GM21786 (cell line): ENCODE data around the gene KRTAP23-1.

ENCODE experiments used
- ATAC-seq: cut with Tn5 transposase; IDR thresholded peaks from one replicate; pipeline ENCODE4 v1.9.1; 2021; ENCODE audit not compliant: unreplicated experiment

The KRTAP23-1 gene

DNA sequence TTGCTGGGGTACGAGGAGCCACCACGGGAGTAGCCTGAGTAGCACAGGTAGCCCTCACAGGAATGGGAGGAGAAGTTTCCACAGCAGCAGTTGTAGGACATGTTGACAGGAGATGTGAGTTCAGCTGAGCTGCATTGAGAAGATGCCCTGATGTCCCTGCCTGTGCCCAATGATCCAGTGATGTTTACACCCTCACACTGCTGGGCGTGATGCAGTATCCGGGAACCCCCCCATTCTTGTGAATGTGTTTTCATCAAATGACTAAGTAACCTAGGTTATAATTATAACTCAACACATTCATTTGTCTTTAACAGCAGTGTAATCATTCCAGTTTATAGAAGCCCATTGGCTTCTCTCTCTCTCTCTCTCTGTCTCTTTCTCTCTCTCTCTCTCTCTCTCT, at the start of gene KRTAP23-1:
TSS of gene KRTAP23-1 (minus strand) at position 101 of the 400 bp plus-strand sequence. CDS start at position 101, 0 bp downstream.
- ATAC-seq, result no peak

- no peak for ATAC-seq
These were observed 47.3 kb upstream of the KRTAP23-1 start, which contains the start of gene KRTAP13-1 for GRCh38 chr21:30395731-30396130. TSS of gene KRTAP13-1 (plus strand) at chr21:30396031. CDS start at chr21:30396087, 56 bp downstream.

DNA sequence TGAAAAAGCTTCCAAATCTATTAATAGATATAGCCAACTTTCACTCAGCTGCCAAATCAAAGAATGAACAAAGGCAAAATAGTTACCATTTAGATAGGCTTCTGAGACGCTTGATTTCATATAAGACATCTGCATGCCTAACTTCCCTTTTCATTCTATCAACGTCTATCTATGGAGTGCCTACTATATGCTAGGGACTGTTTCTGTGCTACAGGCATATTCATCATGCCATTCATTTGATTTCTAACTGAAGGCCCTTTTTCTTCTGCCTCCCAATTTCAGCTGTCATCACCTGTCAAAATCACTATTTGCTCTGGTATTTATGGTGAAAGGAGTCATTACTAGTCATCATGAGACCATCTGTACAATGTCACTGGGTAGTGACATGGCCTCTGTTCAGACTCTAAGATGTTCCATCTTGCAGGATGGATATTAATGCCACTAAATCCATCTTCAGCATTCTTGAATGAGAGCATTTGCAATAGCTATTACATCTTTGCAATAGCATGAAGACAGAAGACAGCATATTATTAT, 43.2 kb upstream of the KRTAP23-1 start:
- no peak for ATAC-seq

DNA sequence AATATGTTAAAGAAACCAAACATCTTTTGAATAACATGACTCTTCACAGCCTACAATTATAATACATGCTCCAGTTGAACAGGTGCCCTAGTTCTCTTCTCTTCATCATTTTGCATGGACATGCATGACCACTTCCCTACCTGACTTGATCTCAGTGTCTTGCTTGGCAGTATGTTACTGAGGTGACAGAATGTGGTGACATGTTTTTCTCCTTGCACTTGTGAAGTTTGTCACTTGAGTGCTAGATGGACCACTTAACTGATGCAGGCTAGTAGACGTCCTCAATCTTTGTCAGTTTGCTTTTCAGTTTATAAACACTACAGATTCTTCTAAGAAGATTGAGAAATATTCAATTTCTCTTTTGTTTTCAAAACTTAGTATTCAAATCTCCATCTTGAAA, 33.8 kb upstream of the KRTAP23-1 start:
- ATAC-seq, result no peak

DNA sequence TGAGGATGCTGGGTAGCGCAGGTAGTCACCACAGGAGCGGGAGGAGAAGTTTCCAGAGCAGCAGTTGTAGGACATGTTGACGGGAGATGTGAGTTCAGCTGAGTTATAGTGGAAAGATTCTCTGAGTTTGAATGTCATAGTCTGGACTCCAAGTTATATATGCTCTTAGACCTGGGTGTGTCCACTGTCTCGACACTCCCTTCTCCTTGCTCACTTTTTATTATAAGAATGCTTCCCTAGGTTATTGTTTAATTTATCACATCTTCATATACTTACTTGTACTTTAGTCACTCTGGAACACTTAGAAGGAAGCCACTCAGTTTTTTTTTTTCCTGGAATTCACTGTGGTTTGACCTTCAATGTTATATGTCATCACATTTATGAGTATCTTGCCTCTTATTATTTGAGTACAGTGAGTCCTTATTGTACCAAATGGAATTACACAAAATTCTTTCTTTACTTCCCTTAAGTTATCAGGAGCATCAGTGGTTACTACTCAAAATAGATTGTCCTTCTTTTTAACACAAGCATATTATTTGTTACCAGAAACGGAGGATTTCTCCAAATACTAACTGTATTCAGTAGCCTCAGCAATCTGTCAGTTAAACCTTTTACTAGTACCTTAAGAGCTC, 23.8 kb upstream of the KRTAP23-1 start, which contains the start of gene KRTAP13-2:
TSS of gene KRTAP13-2 (minus strand) at position 133 of the 632 bp plus-strand sequence. CDS start at position 75, 58 bp downstream.
- no peak for ATAC-seq

DNA sequence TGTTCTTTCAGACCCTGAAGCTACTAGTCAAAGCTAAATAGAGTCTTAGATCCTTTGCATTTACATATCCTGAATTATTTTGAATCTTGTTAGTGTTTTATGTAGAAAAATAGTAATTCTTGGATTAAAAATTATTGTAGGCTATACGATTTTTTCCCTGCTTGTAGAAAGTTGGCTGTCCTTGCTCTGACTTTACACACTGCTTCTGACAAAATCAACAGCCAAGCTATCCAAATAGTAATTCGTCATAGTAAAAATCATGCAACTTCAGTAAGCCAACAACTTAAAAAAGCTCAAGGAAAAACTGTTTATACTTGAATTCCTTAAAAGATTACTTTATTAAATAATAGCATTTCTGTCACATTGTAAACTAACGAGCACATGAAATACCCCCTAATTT, 7.5 kb upstream of the KRTAP23-1 start:
- no peak for ATAC-seq

DNA sequence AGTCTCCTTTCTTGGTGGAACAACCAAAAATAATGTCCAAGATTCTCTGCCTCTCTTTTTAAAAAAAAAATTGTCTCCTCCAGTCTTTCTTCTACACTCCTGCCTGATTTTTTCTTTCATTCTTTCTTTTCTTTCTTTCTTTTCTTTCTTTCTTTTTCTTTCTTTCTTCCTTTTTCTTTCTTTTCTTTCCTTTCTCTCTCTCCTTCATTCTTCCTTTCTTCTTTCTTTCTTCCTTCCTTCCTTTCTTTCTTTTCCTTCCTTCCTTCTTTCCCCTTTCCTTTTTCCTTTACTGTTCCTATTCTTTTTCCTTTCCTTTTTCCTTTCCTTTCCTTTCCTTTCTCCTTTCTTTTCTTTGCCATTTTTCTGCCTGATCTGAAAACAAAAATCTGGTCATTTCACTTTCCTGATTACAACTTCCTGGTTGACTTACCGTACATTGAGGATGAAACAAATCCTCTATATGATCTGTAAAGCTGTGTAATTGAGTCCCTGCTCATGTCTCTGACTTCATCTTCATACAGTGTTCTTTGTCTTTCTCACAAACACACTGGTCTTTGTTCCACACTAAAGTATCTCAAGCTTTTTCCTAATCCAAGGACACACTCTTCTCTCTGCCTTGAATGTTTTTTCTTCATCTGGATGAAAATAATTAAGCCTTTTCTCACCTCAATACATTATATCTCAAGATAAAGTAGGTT, 6.1 kb upstream of the KRTAP23-1 start:
- ATAC-seq, result no peak

GRCh38 chr21:30351534-30351933, 3.1 kb upstream of the KRTAP23-1 start:
- ATAC-seq, result no peak

DNA sequence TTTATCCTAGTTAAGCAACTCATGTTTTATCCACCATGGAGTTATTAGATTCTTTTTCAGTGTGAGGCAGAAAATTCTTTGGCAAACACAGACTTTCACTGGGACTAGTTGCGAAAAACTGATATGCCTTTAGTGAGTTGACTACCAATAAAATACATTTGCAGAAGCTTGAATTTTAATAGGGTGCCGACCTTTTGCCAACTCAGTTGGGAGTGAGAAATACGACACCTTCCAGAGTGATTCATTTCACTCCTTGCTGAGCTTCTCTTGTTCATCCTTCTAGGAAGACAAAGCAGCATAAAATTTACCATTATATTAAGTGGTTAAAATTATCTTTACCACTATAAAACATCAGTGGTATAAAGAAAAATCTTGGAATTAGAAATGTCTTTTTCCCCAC, 1.2 kb upstream of the KRTAP23-1 start:
- no peak for ATAC-seq

- ATAC-seq, result no peak
These were observed 3.4 kb downstream of the KRTAP23-1 start for GRCh38 chr21:30345014-30345413.

DNA sequence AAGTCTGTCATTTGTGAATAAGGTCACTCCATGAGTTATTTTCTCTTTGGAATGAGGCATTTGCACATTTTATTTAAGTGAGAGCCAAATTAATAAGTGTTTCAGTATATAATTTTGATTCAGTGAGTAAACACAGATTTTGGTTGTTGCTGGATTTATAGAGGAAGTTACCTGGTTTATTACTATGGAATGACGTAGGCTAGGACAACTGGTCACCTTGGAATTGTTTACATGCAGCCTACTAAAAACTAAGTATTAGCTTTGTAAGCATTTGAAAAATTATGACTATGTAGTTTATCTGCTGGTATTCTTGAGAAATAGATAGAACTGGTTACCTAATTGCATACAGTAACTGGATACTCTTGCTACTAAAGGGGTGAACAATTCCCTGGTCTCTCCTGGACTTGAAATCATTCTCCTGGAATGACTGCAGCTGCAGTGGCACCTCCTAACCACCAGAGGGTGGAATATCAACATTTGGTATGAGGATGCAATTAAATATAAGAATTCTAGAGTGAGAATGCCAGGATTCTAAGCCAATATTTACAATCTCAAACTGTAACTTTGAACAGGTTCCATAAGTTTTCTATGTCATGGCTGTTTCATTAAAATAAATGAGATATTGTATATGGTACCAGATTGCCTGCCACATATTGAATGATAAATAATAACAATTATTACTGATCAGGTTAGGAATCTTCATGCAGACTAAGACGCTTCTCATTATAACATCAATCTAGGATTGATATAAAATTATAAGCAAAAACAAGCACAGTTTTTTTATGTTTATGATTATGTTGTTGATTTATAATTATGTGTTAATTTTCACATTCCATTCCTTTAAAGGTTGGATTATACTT, 7.5 kb downstream of the KRTAP23-1 start:
- no peak for ATAC-seq

- ATAC-seq, result no peak
These were observed 9.7 kb downstream of the KRTAP23-1 start for GRCh38 chr21:30338717-30339116.

DNA sequence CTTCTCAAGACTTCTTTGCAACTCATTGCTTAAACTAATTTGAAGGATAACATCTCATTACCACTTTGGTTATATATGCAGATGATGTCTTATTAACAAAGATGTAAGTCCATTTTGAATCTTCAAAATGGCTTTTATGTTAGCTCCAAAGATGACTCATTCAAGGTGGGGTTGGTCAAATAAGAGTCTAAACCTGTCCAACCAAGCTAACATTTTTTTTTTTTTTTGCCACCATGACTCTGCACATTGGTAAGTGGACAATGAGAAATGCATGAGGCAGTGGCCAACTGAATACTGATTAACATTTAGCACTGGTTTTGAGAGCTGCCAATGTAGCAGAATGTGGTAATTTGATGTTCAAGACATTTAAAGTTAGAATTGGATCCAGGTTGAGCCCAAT, 10.6 kb downstream of the KRTAP23-1 start:
- no peak for ATAC-seq

- no peak for ATAC-seq
These were observed 11.1 kb downstream of the KRTAP23-1 start, which contains the start of gene KRTAP27-1 for GRCh38 chr21:30337276-30337744. TSS of gene KRTAP27-1 (minus strand) at chr21:30337694. CDS start at chr21:30337668, 26 bp downstream.

DNA sequence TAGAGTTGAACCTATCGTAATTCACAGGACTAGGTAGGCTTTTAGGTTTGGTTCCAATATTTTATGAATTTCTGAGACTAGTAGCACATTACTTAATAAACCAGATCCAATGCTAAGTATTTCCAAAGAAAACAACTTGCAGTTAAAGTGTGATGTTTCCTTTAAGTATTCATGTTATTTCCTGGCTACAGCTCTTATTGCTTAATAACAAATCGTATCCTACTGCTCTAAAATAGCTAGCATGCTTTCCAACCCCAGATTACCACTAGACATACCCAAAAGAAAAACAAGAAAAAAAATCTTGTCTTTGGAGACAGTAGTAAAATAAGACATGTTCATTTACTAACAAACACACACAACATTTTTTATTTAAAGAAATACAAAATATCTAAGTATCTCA, 11.8 kb downstream of the KRTAP23-1 start:
- no peak for ATAC-seq

GRCh38 chr21:30333736-30334135, 14.7 kb downstream of the KRTAP23-1 start:
- no peak for ATAC-seq

DNA sequence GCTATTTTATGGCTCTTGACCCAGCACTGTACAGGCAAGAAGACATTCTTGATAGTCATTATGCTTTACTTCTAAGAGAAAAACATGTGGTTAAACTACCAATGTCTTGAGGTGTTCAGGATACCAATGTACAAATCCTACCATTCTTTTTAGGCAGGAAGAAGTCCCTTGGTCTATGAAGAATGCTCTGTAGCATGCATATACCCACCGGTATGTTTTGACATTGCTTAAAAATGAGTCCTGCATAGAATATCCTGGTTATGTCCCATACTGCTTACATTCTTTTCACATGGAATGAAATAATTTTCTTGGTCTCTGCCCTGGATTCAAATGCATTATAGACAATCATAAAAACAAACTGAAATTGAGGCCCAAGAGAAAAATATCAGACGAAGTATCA, 15.7 kb downstream of the KRTAP23-1 start:
- no peak for ATAC-seq

GRCh38 chr21:30329203-30329875, 19.1 kb downstream of the KRTAP23-1 start:
- ATAC-seq, result no peak

DNA sequence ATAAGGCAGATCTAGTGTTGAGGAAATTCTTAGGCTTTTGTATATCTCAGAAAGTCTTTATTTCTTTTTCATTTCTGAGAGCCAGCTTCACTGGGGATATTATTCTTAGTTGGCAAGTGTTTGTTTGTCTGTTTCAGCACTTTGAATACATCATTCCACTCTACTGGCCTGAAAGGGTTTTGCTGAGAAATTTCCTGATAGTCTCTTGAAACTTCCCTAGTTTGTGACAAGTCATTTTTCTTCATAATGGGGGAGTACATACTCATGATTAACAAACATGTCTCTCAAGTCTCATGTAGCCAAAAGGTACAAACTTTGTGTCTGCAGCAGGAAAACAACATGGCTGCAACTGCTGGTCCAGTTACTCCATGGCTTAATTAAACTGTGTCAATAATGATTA, 22.0 kb downstream of the KRTAP23-1 start:
- no peak for ATAC-seq

DNA sequence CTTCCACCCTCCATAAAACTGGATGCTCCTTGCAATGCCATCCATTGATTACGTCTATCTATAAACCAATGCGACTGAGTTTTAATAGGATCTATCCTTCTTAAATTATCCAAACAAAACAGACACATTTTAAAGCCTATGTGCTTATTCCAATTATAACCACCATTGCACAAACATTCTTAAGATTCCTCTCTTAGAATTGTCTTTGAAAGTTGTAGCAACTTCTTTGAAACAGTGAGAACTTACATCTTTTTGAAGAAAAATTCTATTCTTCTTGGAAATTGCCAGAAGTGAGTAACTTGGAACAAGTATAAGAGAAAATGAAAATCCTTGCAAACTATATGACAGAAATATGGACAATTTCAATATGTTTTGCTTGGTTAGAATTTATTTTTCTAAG, 28.2 kb downstream of the KRTAP23-1 start, which contains the start of gene KRTAP26-1:
TSS of gene KRTAP26-1 (minus strand) at position 101 of the 400 bp plus-strand sequence. CDS start 280 bp downstream, outside the sequence.
- no peak for ATAC-seq
